Stimulated activated CD8-positive, alpha-beta memory T cell treated with anti-CD3 and anti-CD28 coated beads, Interleukin-7, amount 100 ng/mL, for 24 hours (primary cell): ENCODE measurements around the gene MYBPH.

ENCODE experiments used
- DNase-seq: peaks from one replicate; pipeline ENCODE4 v3.0.0-alpha.2; 2020; ENCODE audit warnings: low read depth

MYBPH gene

DNA sequence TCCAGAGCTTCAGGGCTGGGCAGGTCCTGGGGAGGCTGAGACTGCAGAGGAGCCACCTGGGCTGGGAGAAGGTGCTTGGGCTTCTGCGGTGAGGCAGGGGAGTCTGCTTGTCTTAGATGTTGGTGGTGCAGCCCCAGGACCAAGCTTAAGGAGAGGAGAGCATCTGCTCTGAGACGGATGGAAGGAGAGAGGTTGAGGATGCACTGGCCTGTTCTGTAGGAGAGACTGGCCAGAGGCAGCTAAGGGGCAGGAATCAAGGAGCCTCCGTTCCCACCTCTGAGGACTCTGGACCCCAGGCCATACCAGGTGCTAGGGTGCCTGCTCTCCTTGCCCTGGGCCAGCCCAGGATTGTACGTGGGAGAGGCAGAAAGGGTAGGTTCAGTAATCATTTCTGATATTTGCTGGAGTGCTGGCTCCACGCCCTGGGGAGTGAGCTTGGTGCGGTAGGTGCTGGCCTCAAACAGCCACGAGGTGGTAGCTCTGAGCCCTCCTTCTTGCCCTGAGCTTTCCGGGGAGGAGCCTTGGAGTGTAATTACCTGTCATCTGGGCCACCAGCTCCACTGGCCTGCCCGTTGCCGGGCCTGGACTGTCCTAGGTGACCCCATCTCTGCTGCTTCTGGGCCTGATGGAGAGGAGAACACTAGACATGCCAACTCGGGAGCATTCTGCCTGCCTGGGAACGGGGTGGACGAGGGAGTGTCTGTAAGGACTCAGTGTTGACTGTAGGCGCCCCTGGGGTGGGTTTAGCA lies 9.3 kb downstream of the MYBPH start:
- no peak for DNase-seq

DNA sequence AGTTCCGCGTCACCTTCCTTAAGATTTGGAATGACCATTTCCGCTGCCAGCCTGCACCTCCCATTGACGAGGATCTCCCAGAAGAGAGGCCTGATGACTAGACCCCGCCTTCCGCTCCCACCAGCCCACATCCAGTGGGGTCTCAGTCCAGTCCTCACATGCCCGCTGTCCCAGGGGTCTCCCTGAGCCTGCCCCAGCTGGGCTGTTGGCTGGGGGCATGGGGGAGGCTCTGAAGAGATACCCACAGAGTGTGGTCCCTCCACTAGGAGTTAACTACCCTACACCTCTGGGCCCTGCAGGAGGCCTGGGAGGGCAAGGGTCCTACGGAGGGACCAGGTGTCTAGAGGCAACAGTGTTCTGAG lies 9.8 kb downstream of the MYBPH start:
- DNase-seq = no peak

DNA sequence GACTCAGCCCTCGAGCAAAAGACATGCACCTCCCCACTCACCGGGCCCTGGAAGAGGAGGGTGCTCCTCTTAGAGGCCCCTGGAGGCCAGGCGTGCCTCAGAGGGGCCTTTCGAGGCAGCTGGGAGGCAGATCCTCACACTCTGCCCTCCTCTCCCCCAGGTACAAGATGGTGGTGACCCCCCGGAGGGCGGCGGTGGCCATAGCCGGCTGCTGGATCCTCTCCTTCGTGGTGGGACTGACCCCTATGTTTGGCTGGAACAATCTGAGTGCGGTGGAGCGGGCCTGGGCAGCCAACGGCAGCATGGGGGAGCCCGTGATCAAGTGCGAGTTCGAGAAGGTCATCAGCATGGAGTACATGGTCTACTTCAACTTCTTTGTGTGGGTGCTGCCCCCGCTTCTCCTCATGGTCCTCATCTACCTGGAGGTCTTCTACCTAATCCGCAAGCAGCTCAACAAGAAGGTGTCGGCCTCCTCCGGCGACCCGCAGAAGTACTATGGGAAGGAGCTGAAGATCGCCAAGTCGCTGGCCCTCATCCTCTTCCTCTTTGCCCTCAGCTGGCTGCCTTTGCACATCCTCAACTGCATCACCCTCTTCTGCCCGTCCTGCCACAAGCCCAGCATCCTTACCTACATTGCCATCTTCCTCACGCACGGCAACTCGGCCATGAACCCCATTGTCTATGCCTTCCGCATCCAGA lies 10.4 kb downstream of the MYBPH start:
- DNase-seq = no peak

DNA sequence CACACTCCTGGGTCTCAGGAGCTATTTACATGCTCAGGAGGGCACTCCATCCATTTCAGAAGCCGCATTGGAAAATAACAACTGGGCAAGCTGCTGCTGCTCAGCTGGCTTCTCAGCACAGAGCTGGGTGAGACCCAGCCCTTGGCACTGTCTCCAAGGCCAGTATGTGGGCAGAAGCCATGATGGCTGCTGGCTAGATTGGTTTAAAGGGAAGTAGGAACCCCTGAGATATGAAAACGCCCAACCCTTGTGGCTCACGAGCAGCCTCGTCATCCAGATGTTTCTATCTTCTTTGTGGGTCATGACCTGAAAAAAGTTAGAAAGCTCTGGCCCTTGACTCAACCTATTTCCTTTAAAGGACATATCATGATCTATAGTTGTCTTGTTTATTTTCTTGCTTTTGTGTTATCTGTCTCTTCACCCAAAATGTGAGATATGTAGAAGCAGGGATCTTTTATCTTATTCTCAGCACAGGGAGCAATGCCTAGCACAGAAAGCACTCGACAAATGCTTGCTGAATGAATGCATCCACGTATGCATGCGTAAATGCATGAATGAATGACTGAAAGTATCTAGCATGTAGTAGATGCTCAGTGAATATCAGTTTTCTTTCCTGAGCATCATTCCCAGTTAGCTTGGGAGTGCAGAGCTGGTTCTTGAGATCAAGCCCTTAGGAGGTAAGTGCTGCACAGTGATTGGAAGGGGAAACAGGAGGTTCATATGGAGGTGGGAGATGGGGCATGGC lies 11.6 kb downstream of the MYBPH start:
- no peak for DNase-seq

DNA sequence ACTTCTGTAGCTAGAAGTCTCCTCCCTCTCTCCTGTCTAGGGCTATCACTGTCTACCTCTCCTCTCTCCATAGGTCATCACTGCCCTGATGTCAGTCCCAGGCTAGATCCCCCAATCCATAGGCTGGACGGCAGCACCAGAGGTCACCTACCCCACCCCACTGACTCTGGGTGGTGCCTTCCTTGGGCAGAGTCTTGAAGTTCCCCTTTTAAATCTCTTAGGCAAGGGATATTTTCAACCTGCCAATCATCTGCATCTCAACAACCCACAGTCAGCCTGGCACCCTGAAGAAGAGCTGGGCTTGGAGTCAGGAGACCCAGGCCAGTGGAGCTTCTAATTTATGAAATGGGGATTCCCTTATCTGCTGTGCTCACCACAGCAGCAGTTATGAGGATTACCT lies 13.2 kb downstream of the MYBPH start:
- no peak for DNase-seq

DNA sequence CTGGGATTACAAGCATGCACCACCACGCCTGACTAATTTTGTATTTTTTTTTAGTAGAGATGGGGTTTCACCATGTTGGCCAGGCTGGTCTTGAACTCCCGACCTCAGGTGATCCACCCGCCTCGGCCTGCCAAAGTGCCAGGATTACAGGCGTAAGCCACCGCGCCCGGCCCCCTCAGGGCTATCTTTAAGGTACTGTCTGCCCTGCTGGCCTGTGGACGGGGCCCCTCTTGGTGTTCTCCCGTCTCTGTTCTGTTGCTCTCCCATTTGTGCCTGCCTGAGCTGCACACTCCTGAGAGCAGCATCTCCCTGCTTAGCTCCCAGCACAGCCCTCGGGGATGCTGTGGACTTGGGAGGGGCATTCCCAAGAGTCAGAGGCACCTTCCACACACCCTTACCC lies 13.9 kb downstream of the MYBPH start:
- DNase-seq = no peak

DNA sequence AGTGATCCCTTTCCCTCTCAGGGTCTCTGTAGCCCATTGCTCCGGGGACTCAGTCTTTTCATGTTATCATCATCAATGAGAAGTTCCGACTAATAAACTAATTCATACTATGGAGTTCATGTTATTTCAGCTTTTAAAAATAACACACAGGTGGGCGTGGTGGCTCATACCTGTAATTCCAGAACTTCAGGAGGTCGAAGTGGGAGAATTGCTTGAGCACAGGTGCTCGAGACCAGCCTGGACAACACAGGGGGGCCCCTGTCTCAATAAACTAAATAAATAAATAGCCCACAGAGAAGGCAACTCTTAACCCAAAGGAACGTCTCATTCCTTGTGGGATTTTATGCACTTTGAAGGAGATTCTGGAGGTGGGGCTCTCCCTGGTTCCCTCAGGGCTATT lies 14.5 kb downstream of the MYBPH start:
- no peak for DNase-seq

DNA sequence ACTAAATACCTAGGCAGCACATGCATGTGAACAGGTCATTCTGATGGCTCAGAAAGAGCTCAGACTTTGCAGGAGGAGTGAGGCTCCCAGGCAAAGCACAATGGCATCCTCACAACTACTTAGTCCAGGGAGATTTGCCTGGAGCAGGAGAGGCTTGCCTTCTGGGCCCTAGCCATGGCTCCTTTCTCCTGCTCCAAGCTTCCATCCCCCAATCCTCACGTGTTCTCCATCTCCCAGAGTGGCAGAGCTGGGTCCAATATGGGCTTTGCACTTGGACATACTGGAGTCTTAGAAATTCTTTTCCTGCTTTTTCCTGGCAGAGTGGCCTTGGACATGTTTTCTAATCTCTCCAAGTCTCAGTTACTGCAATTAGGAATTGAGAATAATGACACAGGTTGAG lies 15.8 kb downstream of the MYBPH start:
- no peak for DNase-seq

DNA sequence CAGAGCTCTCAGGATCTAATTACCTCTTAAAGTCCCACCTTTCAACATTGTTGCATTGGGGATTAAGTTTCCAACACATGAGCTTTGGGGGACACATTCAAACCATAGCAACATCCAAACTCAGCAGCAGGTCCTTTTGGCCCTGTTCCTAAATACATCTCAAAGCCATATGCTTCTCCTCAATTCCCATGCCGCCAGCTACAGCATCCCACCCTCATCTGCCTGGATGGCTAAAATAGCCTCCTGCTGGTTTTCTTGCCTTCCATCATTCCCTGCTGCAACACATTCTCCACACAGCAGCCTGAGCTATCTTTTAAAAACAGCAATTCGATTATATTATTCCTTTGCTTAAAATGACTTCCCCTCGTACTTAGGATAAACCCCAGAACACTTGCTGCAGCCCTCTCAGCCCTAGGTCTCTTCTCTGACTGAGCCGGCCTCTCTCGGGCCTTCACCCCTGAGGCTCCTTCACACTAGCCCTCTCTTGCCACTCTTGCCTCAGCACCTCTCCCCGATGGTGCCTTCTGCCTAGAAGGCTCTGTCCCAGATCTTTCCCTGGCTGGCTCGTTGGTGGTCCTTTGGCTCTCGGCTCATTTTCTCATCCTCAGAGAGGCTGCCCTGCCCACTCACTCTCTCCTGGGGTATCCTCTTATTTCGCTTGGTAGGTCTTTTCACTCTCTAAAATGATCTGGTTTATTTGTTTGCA lies 16.5 kb downstream of the MYBPH start:
- DNase-seq = no peak

DNA sequence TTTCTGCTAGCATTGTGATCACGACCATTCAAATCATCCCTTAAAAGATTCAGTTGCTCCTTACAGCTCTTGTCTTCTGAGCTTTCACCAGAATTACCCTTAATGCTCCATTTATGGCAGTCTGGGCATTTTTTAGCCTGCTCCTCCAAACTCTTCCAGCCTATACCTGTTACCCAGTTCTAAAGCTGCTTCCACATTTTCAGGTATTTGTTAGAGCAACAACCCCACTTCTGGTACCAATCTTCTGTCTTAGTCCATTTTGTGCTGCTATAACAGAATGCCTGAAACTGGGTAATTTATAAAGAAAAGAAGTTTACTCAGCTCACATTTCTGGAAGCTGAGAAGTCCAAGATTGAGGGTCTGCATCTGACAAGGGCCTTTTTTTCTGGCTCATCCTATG lies 17.2 kb downstream of the MYBPH start:
- no peak for DNase-seq

DNA sequence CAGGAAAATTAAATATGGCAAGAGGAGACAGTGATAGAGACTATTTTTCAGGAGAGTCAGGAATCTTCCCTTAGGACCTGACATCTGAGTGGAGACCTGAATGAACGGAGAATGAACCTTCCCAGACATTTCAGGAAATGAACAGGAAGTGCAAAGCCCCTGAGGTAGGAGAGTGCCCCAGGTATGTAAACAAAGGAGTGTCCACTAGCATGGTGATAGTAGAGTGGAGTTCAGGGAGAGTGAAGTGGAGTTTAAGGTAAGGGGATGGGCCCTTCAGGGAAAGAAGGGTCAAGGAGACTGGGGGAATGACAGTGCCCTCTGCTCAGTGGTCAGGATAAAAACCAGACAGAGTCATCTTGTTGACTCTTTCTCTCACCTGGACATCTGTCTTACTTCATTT lies 19.3 kb downstream of the MYBPH start:
- no peak for DNase-seq

DNA sequence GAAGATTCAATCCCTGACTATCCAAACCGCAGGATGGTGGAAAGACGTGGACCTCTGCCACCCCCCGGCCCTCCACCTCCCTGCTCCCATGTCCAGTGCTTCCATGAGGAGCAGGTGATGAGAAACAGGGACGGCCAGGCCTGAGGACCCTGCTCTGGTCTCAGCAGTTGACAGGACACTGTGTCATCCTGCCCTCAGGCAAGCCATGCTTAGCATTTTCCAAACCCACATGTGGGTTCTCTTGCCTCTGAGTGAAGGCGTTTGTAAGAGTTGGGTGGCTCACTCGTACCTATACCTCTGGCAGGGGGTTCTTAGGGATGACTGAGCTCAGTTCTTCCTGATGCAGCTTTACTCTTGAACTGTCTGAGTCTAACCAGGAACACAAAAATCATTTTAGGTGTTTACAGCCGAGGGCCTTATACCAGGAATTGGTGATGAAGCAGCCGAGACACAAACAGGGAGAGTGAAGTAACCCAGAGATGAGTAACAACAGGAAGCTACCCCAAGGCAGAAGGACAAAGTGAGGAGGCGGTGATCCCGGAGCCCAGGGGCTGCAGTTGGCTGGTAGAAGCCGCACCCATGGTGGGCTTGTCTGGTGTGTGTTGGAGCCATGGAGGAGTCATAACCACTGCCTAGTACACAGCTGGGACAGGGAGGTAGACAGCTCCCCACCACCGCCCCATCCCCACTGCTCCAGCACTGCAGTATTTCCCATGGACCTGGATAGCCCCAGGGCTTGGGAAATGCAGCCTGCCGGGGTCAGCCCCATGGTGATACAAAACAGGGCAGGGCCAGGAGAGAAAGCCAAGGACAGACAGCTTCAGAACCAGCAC lies 21.4 kb downstream of the MYBPH start:
- no peak for DNase-seq

DNA sequence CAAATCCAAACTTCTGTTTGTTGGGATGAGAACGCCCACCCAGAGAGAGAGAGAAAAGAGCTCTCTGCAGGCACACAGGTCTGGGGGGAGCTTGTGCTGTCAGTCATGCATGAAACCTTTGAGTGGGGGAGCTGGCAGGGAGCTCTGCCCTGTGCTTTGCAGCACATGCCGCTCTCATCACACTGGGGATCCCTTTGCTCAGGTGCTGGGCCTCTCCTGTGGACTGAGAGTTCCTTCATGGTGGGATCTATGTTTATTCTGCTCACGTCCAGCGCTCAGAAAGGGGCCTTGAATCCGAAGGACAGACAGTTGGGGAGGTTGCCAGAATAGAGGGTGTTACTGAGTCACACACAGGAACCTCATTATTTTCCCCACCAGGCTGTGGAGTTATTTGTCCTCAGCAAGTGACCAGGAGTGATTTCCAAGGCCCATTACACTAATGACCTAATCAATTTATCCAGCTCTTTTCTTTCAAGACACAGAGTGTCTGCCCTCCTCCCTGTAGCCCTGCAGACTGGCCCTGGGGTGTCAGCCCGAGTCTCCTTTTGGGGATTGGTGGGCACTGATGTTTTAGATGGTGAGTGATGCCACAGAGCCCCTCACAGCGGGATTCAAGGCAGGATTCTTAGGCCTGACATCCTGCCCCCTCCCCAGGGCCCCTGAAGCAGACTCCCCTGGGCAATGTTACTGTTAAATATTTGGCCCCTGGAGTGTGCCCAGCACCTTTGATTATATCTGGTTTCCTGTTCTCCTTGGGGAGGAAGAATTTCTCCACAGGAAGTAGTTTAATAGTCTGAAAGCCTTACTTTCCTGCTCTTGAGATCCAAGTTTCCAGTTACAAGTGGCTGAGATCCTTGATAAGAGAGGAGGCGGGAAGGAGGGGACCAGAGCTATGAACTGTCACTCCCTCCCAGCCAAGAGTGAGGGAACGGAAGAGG lies 22.3 kb downstream of the MYBPH start:
- no peak for DNase-seq

DNA sequence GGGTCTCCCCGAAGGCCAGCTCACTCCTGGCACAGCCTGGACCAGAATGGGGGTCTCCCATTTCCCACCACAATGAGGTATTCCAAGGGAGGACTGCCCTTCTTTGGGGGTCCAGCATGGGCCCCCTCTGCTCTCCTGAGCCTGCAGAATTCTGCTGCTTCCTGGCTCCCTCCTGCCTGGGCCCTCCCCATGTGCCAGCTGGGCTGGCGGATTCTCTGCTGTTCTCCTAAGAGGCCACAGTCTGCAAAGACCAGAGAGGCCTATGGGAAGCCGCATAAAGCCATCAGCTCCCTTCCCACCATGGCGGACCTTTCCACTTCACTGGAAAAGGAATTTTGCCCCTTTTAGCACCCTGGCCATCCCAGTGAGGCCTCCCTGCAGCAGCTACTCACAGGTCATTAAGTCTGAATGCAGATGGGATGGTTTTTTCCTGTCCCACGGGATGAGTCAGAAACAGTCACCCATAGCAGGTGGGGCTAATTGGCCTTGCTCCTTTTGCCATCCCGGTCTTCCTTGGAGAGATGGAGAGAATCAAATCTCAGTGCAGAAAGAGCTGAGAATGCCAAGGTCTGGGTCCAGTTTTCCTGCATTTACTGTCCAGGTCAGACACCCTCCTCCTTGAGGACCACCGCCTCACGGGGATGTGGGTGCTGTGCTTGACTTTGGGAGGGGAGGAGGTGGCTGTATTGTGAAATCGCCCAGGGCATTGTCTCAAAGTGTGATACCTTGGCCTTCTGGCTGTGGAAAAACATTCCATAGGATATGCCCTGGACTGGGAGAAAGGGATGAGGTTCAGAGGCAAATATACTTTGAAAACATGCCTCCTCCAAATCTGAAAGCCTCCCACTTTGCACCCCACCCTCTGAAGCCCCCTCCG lies 23.2 kb downstream of the MYBPH start:
- DNase-seq = no peak

DNA sequence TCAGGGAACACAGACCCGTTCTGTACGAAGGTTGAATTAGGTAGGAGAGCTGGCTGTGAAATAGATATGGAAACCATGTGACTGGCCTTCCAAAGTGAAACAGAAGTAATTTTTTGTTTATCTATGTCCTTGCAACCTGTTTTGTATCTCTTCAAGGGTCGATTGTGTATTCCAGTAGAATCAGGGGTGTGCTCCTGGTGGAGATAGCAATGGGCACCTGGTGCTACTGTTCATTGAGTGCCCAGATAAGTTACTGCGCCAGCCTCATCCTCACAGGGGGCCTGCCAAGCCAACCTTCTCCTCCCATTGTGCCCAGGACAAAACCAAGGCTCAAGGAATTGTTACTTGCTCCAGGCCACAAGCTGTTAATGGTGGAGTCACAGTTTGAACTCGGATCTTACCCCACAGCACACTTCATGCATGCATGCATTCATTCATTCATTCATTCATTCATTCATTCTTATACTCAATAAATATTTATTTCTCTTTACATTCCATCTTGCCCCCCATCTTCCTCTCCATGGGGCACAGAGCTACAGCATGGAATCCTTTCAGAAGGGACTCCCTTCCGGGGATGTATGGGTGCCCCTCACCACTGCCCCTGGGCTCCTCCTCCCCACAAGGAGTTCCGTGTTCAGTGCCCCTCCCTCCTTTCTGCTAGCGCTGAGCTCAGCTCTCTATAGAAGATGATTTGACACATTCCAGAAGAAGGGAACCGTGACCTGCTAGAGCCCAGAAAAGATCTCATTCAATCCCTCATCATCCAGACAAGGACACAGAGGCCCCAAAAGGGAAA lies 24.1 kb downstream of the MYBPH start:
- DNase-seq = no peak

DNA sequence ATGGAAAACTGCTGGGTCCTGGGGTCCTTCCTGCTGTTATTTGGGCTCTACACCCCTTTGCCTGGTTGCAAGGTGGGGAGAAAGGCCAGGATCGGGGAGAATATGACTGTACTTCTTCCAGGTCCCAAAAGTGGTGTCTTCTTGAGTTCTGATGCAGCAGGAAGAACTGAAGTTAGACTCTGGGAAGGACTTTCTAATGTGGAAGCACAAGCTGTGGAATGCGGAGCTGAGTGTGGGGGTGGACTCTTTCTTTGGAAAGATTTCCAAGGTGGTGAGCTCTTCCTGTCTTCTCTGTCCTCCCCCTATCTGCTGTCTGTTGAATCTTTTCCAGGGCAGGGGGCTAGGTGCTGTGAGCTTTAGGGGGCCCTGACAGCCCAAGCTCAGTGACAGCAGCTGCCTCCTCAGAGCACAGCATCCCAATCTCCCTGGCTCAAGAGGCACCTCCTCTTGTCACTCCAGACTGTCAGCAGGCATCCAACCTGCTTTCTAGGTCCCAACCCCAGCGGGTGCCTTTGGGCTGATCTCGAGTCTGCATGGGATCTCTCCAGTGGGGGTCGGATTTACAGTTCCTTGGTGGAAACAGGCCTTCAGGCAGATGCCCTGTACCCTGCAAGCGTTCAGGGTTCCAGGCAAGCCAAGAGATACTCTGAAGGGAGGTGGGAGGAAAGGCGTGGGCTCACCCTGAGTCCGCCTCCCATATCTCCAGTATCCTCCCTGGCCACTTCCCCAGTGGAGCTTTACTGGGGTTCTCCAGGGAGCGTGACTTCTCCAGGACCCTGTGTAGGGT lies 24.9 kb downstream of the MYBPH start:
- no peak for DNase-seq

DNA sequence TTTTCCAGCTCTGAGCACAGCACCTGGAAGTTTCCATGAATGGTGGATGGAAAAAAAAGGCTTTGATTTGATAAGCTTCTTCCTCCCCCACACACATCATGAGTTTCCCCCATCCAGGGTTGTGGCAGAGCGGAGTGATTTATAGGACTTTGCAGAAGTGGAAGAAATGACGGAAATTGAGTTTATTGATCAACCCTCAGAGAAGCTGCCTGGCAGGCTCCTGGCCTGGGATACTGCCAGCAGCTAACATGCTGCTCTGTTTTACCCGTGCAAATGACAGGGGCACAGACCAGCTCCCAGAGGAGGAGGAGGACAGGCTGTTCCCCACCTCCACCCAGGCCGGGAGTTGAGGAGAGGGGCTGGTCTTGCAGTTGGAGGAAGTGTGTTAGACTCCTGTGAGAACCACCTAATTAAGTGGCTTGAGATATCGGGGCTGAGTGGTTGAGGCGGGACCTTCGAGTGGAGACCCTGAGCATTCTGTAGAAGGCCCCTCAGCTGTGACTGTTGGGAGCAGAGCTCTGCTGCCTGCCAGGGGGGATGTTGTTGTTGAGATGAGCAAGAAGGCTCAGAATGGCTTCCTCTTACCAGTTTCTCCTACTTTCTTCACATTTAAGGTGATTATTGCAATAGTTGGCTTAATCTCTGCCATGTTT lies 26.3 kb downstream of the MYBPH start:
- no peak for DNase-seq
